CD4-positive, alpha-beta memory T cell (primary cell): ENCODE measurements around the gene RNF38. TPM values are rescaled to one million over a fixed set of nuclear protein-coding genes. Genes with fewer than 3 reads are reported as not detected.
"Not testable (repeated sequence)": the region's sequence is repeated elsewhere in the genome, so short reads cannot be mapped to it uniquely, and the experiment has no call there.

Source experiments
- CTCF ChIA-PET: fragments of 350-600 bp; sonication (Branson Sonifier 250); formaldehyde crosslinking; loops from one replicate; lab custom pipeline; 2021; ENCODE audit warnings: inconsistent platforms; ENCODE audit not compliant: partially characterized antibody; lab: Charles Lee
- POLR2A ChIA-PET: fragments of 350-600 bp; sonication (Branson Sonifier 250); formaldehyde crosslinking; loops from one replicate; lab custom pipeline; 2021; ENCODE audit not compliant: partially characterized antibody; lab: Charles Lee
- DNase-seq, 5 donors: peaks; one replicate each; pipeline versions ENCODE4 v3.0.0 to v3.0.0-alpha.2; 2020 to 2022; ENCODE audit warnings: mixed read lengths in 1 of 5
- H3K27ac ChIP-seq: one replicate; pipeline ENCODE4 v1.7.0; 2013; ENCODE audit warnings: low read depth, low read length
- H3K27me3 ChIP-seq: 2 replicates; pipeline ENCODE4 v1.7.0; 2013; ENCODE audit warnings: mild to moderate bottlenecking, low read length, moderate library complexity; ENCODE audit not compliant: insufficient read depth
- H3K36me3 ChIP-seq: 2 replicates; pipeline ENCODE4 v1.7.0; 2013; ENCODE audit warnings: mild to moderate bottlenecking, low read length, moderate library complexity; ENCODE audit not compliant: insufficient read depth
- H3K4me1 ChIP-seq: 2 replicates; pipeline ENCODE4 v1.7.0; 2013; ENCODE audit warnings: mild to moderate bottlenecking, low read length, moderate library complexity; ENCODE audit not compliant: insufficient read depth
- H3K4me3 ChIP-seq, 2 donors: one replicate each; pipeline ENCODE4 v1.7.0; 2013; ENCODE audit warnings: low read length in 2 of 2, mild to moderate bottlenecking in 1 of 2
- H3K9me3 ChIP-seq, 2 donors: one replicate each; pipeline ENCODE4 v1.7.0; 2013; ENCODE audit warnings: low read length in 2 of 2, control low read depth in 1 of 2; ENCODE audit not compliant: control insufficient read depth in 1 of 2
- H3K27ac Mint-ChIP-seq, 7 donors: one replicate each; pipeline ENCODE4 v1.8.0; 2020 to 2021; ENCODE audit warnings: mixed read lengths in 7 of 7, mild to moderate bottlenecking in 6 of 7, inconsistent platforms in 3 of 7, moderate library complexity in 3 of 7
- H3K27me3 Mint-ChIP-seq, 2 donors: one replicate each; pipeline ENCODE4 v1.8.0; 2020 to 2021; ENCODE audit warnings: mixed read lengths in 2 of 2
- H3K36me3 Mint-ChIP-seq, 2 donors: one replicate each; pipeline ENCODE4 v1.8.0; 2020 to 2021; ENCODE audit warnings: mixed read lengths in 2 of 2, inconsistent platforms in 1 of 2, mild to moderate bottlenecking in 1 of 2
- H3K4me1 Mint-ChIP-seq, 4 donors: one replicate each; pipeline ENCODE4 v1.8.0; 2020 to 2021; ENCODE audit warnings: mixed read lengths in 4 of 4, mild to moderate bottlenecking in 1 of 4
- H3K4me3 Mint-ChIP-seq, 8 donors: one replicate each; pipeline ENCODE4 v1.8.0; 2020 to 2021; ENCODE audit warnings: mixed read lengths in 8 of 8, mild to moderate bottlenecking in 7 of 8, moderate library complexity in 6 of 8, inconsistent platforms in 3 of 8
- H3K9me3 Mint-ChIP-seq, 8 donors: one replicate each; pipeline ENCODE4 v1.8.0; 2020 to 2021; ENCODE audit warnings: mixed read lengths in 8 of 8, mild to moderate bottlenecking in 5 of 8, inconsistent platforms in 3 of 8, moderate library complexity in 1 of 8
- intact Hi-C: fragments of 100-400 bp; cut with micrococcal nuclease; formaldehyde crosslinking; loops from one replicate; pipeline ENCODE4 v1.15.1; 2023
- polyA plus RNA-seq, 2 donors: library from polyadenylated mRNA; unstranded; fragments of 300-500 nt; fragmentation: Illumina TruSeq; gene quantifications; one replicate each; pipeline ENCODE4 v1.2.3, GENCODE V29; 2021
- total RNA-seq, 2 experiments: library from RNA; stranded (reverse); gene quantifications; one replicate each; pipeline ENCODE4 v1.2.3, GENCODE V29; 2021

RNF38 gene
- total and polyA plus RNA-seq, 4 experiments from 2014 or later, result 16.5 to 78.3 (median 55.4) TPM

DNA sequence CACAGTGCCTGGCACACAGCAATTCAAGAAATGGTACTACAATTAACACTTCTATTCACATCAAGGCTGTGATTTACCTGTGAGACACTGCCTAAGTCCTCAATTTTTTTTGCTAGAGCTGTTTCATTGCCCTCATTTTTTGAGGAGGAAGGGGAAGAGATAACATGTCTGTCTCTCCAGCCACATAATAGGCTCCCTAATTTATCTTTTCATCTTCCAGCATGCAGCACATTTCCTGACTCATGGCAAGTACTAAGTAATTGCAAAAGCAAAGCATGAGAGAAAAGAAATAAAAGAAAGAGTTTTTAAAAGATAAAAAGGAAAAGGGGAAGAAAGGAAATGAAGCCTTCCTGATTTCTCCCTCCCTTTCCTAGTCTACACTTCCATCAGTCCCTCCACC, 26.9 kb upstream of the RNF38 start:
- ChIA-PET POLR2A (no interaction called here), CTCF (interaction anchor here (3.4 kb wide), 1 partner anchor 20 kb away, joined by 18 read pairs; no protein-coding TSS in a partner anchor)
- Histone ChIP-seq H3K27ac (no peak overlapping the region), H3K4me3 (no peak overlapping the region), H3K36me3 (no peaks in the 10 kb centered on the region), H3K27me3 (no peaks in the 10 kb centered on the region), H3K4me1 (peaks cover 17% of the 10 kb centered on the region), H3K9me3 (no peaks in the 10 kb centered on the region)
- peaks cover 18 to 29% of the 10 kb centered on the region in 2 donors for H3K36me3 Mint-ChIP-seq
- intact Hi-C loops, result no loop called here
- DNase-seq, result no peak
- no peaks in the 10 kb centered on the region for H3K9me3 Mint-ChIP-seq
- no peaks in the 10 kb centered on the region for H3K27me3 Mint-ChIP-seq
- H3K4me3 Mint-ChIP-seq, result peak overlapping the region in 1 of 8 donors; percentile 30
- peak overlapping the region in 4 of 7 donors; percentile 24 to 87 (median 61) for H3K27ac Mint-ChIP-seq
- H3K4me1 Mint-ChIP-seq, result peaks cover 38 to 64% (median 42%) of the 10 kb centered on the region in 4 donors

DNA sequence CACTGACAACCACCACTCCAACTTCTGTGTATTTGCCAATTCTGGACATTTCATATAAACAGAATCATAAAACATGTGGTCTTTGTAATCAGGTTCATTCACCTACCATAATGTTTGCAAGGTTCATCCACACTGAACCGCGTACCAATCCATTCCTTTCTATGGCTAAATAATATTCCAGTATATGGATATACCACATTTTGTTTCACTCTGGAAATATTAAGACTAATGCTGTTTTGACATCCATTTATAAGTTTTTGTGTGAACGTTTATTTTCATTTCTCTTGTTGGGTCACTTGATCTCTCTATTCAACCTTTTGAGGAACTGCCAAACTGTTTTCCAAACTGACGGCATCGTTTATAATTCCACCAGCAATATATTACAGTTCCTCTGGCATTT, 26.3 kb upstream of the RNF38 start:
- H3K27me3 ChIP-seq, result no peaks in the 10 kb centered on the region
- no peak overlapping the region for H3K27ac ChIP-seq
- H3K27me3 Mint-ChIP-seq, result no peaks in the 10 kb centered on the region
- H3K9me3 ChIP-seq, result no peaks in the 10 kb centered on the region
- peak overlapping the region in 2 of 7 donors; percentile 18 to 59 for H3K27ac Mint-ChIP-seq
- CTCF ChIA-PET, result interaction anchor here (3.4 kb wide), 1 partner anchor 19 kb away, joined by 18 read pairs; no protein-coding TSS in a partner anchor
- H3K9me3 Mint-ChIP-seq, result no peaks in the 10 kb centered on the region
- no peak overlapping the region for H3K4me3 Mint-ChIP-seq
- H3K36me3 Mint-ChIP-seq, result peaks cover 18 to 29% of the 10 kb centered on the region in 2 donors
- H3K4me1 ChIP-seq, result peaks cover 17% of the 10 kb centered on the region
- POLR2A ChIA-PET, result no interaction called here
- peaks cover 38 to 63% (median 42%) of the 10 kb centered on the region in 4 donors for H3K4me1 Mint-ChIP-seq
- DNase-seq, result no peak
- intact Hi-C loops, result no loop called here
- no peaks in the 10 kb centered on the region for H3K36me3 ChIP-seq
- no peak overlapping the region for H3K4me3 ChIP-seq

DNA sequence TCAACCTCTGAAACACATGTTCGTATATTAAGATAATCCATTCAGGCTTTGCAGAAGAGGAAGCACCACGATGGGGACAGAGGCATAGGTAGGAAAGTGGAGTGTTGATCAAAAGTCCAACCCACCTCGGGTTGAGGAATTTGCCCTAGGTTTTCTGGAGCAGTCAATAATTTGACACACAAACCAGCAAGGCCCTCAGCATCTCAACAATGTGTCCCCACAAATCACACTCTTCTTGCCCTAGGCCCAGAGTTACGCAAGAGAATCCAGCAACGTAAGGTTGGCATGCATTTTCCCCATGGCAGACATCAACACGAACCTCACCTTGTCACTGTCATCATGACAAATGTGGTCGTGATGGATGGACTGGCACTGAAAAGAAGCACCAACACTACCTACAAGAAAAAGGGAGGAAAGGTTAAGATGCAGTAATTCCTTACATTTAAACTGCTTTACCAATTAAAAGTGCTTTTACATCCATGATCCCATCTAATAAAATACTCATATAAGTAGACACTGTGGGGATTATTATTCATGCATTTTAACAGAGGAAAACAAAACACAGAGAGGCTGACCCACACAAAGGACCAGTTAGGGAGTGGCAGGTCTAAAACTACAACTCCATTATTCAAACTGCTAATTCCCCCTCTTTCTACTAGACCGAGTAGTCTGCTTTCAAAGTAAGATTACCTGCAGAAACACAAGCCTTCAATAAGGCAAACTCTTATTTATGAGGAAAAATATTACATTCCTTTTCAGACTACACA, 24.4 kb upstream of the RNF38 start:
- Histone ChIP-seq H3K4me1 (peaks cover 17% of the 10 kb centered on the region), H3K36me3 (no peaks in the 10 kb centered on the region), H3K27me3 (no peaks in the 10 kb centered on the region), H3K27ac (no peak overlapping the region), H3K4me3 (no peak overlapping the region), H3K9me3 (no peaks in the 10 kb centered on the region)
- Mint-ChIP-seq H3K27ac (peak overlapping the region in 4 of 7 donors; percentile 31 to 79 (median 64)), H3K27me3 (no peaks in the 10 kb centered on the region), H3K4me1 (peaks cover 35 to 55% (median 39%) of the 10 kb centered on the region in 4 donors), H3K9me3 (no peaks in the 10 kb centered on the region), H3K36me3 (peaks cover 11 to 30% of the 10 kb centered on the region in 2 donors), H3K4me3 (no peak overlapping the region)
- ChIA-PET CTCF (no interaction called here), POLR2A (no interaction called here)
- intact Hi-C loops, result no loop called here
- DNase-seq, result no peak

DNA sequence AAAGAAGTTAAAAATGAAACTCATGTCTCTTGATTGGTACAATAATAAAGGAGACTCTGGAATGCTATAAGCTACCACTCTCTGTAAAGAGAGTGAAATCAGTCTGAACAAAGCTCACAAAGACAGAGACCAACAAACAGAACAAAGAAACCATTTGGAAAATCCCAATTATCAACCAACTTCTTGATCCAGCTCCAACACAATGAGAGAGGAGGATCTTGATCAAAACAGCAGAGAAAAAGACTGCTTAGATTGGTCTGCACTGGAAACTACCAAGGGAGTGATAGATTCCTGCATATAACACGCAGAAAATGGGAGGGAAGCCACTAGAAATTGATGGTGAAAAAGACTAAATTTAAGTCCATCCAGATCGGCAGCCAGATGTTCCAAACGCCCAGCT, 23.1 kb upstream of the RNF38 start:
- H3K4me3 Mint-ChIP-seq, result no peak overlapping the region
- no peaks in the 10 kb centered on the region for H3K27me3 ChIP-seq
- H3K27ac ChIP-seq, result no peak overlapping the region
- no peak overlapping the region for H3K4me3 ChIP-seq
- H3K27me3 Mint-ChIP-seq, result no peaks in the 10 kb centered on the region
- H3K27ac Mint-ChIP-seq, result peak overlapping the region in 2 of 7 donors; percentile 18 to 31
- peaks cover 17% of the 10 kb centered on the region for H3K4me1 ChIP-seq
- DNase-seq, result no peak
- intact Hi-C loops, result no loop called here
- H3K4me1 Mint-ChIP-seq, result peaks cover 25 to 43% (median 34%) of the 10 kb centered on the region in 4 donors
- POLR2A ChIA-PET, result no interaction called here
- H3K9me3 ChIP-seq, result no peaks in the 10 kb centered on the region
- peaks cover 15 to 29% of the 10 kb centered on the region in 2 donors for H3K36me3 Mint-ChIP-seq
- no peaks in the 10 kb centered on the region for H3K9me3 Mint-ChIP-seq
- CTCF ChIA-PET, result interaction anchor here (1.1 to 4.8 kb wide), 3 partner anchors 15 to 133 kb away, joined by 3 to 33 read pairs (median 8); no protein-coding TSS in a partner anchor
- H3K36me3 ChIP-seq, result no peaks in the 10 kb centered on the region

DNA sequence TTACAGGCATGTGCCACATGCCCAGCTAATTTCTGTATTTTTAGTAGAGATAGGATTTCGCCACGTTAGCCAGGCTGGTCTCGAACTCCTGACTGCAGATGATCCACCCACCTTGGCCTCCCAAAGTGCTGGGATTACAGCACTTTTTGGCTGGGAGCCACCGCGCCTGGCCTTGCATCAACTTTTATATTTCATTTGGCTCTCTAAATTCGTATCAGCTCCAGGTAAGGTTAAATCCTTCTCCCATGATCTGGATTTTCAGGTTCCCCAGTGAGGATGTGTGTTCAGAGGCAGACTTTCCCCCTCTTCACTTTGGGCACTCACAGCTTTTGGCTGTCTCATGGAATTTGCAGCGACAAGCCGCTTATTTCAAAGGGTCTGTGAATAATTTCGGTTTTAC, 16.8 kb upstream of the RNF38 start:
- H3K27me3 Mint-ChIP-seq, result no peaks in the 10 kb centered on the region
- peaks cover 10 to 20% (median 16%) of the 10 kb centered on the region in 4 donors for H3K4me1 Mint-ChIP-seq
- Histone ChIP-seq H3K9me3 (no peaks in the 10 kb centered on the region), H3K27me3 (no peaks in the 10 kb centered on the region), H3K4me3 (no peak overlapping the region), H3K27ac (no peak overlapping the region), H3K36me3 (no peaks in the 10 kb centered on the region), H3K4me1 (no peaks in the 10 kb centered on the region)
- H3K36me3 Mint-ChIP-seq, result peaks cover 11 to 26% of the 10 kb centered on the region in 2 donors
- ChIA-PET POLR2A (no interaction called here), CTCF (interaction anchor here (0.6 to 2.1 kb wide), 4 partner anchors 9 to 140 kb away, joined by 4 to 14 read pairs (median 6); no protein-coding TSS in a partner anchor)
- no peaks in the 10 kb centered on the region for H3K9me3 Mint-ChIP-seq
- no peak for DNase-seq
- peak overlapping the region in 3 of 7 donors; percentile 19 to 50 (median 29) for H3K27ac Mint-ChIP-seq
- intact Hi-C loops, result no loop called here
- H3K4me3 Mint-ChIP-seq, result no peak overlapping the region

DNA sequence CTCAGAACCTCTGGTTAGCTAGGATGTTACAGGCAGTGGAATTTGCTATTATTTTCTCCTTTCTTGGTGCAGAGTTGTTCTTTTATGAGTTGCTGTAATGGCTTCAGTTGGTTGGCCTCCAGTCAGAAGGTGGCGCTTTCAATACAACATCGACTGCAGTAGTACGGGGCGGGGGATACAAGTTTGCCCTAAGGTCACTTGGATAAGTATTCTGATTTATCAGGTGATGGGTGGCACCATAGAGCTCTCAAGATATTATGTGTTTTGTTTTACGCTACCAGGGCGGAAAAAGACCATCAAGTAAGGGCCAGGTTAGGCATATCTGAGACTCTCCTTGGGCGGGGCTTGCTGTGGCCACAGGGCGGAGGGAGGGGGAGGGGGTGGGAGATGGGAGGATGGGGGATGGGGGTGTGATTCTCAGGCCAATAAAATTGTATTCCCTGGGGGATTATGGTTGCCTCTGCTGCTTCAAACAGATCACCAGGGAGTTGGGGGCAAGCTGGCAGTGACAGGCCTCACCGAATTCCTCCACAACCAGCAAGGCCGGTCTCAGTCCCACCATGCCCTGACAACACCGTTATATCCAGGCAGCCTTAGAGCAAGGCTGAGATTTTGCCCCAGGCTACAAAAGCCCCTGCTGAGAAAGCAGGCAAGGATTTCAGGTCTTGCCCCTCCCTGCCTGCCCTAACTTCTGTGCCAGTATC, 15.9 kb upstream of the RNF38 start:
- CTCF ChIA-PET, result interaction anchor here (1.0 to 1.6 kb wide), 2 partner anchors 9 to 140 kb away, joined by 3 to 9 read pairs; no protein-coding TSS in a partner anchor
- Mint-ChIP-seq H3K9me3 (no peaks in the 10 kb centered on the region), H3K27me3 (no peaks in the 10 kb centered on the region), H3K27ac (no peak overlapping the region), H3K4me1 (peaks cover 12 to 29% (median 17%) of the 10 kb centered on the region in 4 donors), H3K36me3 (peaks cover 9 to 26% of the 10 kb centered on the region in 2 donors), H3K4me3 (no peak overlapping the region)
- Histone ChIP-seq H3K36me3 (no peaks in the 10 kb centered on the region), H3K4me1 (no peaks in the 10 kb centered on the region), H3K9me3 (no peaks in the 10 kb centered on the region), H3K27ac (no peak overlapping the region), H3K4me3 (no peak overlapping the region), H3K27me3 (no peaks in the 10 kb centered on the region)
- DNase-seq, result no peak
- intact Hi-C loops, result no loop called here
- POLR2A ChIA-PET, result no interaction called here

DNA sequence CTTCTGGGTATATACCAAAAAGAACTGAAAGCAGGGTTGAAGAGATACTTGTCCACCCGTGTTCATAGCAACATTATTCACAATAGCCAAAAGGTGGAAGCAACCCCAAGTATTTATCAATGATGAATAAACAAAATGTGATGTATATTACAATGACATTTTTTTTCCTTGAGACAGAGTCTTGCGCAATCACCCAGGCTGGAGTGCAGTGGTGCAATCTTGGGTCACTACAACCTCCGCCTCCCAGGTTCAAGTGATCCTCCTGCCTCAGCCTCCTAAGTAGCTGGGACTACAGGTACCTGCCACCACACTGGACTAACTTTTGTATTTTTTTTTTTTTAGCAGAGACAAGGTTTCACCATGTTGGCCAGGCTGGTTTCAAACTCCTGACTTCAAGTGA, 11.3 kb upstream of the RNF38 start:
- H3K4me3 ChIP-seq, H3K27me3 ChIP-seq, H3K4me1 ChIP-seq, H3K27ac ChIP-seq, H3K9me3 ChIP-seq, H3K9me3 Mint-ChIP-seq, DNase-seq, H3K27me3 Mint-ChIP-seq, H3K4me3 Mint-ChIP-seq, H3K36me3 ChIP-seq, POLR2A ChIA-PET, intact Hi-C loops: not testable (repeated sequence)
- peaks cover 19 to 40% (median 25%) of the 10 kb centered on the region in 4 donors for H3K4me1 Mint-ChIP-seq
- CTCF ChIA-PET, result interaction anchor here (1.4 kb wide), 1 partner anchor 144 kb away, joined by 6 read pairs; no protein-coding TSS in a partner anchor
- H3K27ac Mint-ChIP-seq, result peak overlapping the region in 4 of 7 donors; percentile 15 to 63 (median 34)
- H3K36me3 Mint-ChIP-seq, result peaks cover 3 to 22% of the 10 kb centered on the region in 2 donors
